ENCODE data around the gene MAGEA4. TPM values are rescaled to one million over a fixed set of nuclear protein-coding genes. Genes with fewer than 3 reads are reported as not detected.

Gene MAGEA4
- total and polyA plus RNA-seq, 2 of the 8 experiments (the other 6 are each of a cell fraction or from before 2014, with no cell fraction given), result 0.45 to 0.67 TPM

GRCh38 chrX:151875270-151876026 lies 37.2 kb upstream of the MAGEA4 start:
- Histone ChIP-seq H3K9me3 (ENCODE audit: insufficient read depth in 2 of 2, low read depth in 1 of 2, low read length in 1 of 2) (no peaks in the 10 kb centered on the region), H3K4me2 (ENCODE audit: insufficient read depth in 1 of 2, low read depth in 2 of 2, low read length in 2 of 2) (no peak overlapping the region), H3K23ac (ENCODE audit: insufficient read length) (no peak overlapping the region), H3K79me2 (ENCODE audit: control insufficient read depth in 1 of 2, insufficient read depth in 2 of 2, low read length in 2 of 2) (no peaks in the 10 kb centered on the region), H3K56ac (replicated peaks; ENCODE audit: insufficient read length, low read depth, low read length) (no peak overlapping the region), H2BK20ac (ENCODE audit: low read length) (no peak overlapping the region), H3K4ac (replicated peaks; ENCODE audit: insufficient read length, low read depth, low read length) (no peak overlapping the region), H3K23me2 (ENCODE audit: low read depth, low read length) (no peaks in the 10 kb centered on the region), H4K5ac (ENCODE audit: insufficient read length, low read depth, low read length) (no peak overlapping the region), H2BK5ac (ENCODE audit: low read depth, low read length) (no peak overlapping the region), H3K14ac (ENCODE audit: insufficient read length) (no peak overlapping the region), H3K79me1 (ENCODE audit: low read depth, low read length) (no peaks in the 10 kb centered on the region), H2AFZ (ENCODE audit: low read length) (no peak overlapping the region), H3K18ac (ENCODE audit: extremely low read depth, low read length) (no peak overlapping the region), H2BK15ac (ENCODE audit: low read length) (no peak overlapping the region), H2BK12ac (ENCODE audit: low read depth, low read length) (no peak overlapping the region), H3K4me1 (replicated peaks in 1 of 4; ENCODE audit: control insufficient read depth in 3 of 4, insufficient read depth in 4 of 4, low read length in 3 of 4) (no peaks in the 10 kb centered on the region), H3K27me3 (replicated peaks in 1 of 4; ENCODE audit: control insufficient read depth in 3 of 4, extremely low read depth in 1 of 4, insufficient read depth in 3 of 4, low read length in 3 of 4) (no peaks in the 10 kb centered on the region), H3K27ac (ENCODE audit: low read depth, low read length) (no peak overlapping the region), H3K36me3 (ENCODE audit: control insufficient read depth in 2 of 4, insufficient read depth in 4 of 4, low read length in 3 of 4) (no peaks in the 10 kb centered on the region), H2AK5ac (ENCODE audit: low read depth, low read length) (no peak overlapping the region), H3K9ac (replicated peaks in 1 of 4; ENCODE audit: extremely low read depth in 1 of 4, low read depth in 3 of 4, low read length in 3 of 4) (no peak overlapping the region), H2BK120ac (replicated peaks; ENCODE audit: low read depth, low read length) (no peak overlapping the region), H3K4me3 (ENCODE audit: extremely low read depth in 1 of 4, insufficient read depth in 2 of 4, low read depth in 3 of 4, low read length in 4 of 4) (no peak overlapping the region), H4K8ac (ENCODE audit: extremely low read depth, insufficient read depth, low read length) (no peak overlapping the region), H4K91ac (replicated peaks; ENCODE audit: insufficient read length, low read length) (no peak overlapping the region), H4K20me1 (replicated peaks in 1 of 2; ENCODE audit: control insufficient read depth in 1 of 2, insufficient read depth in 2 of 2, low read length in 2 of 2) (no peaks in the 10 kb centered on the region)
- FAIRE-seq, result no peak
- no peak for DNase-seq (ENCODE audit: low read depth in 1 of 2, low spot score in 2 of 2)
- WGBS, 2 experiments (ENCODE audit: extremely low coverage in 1 of 2, insufficient coverage in 1 of 2, insufficient read length in 1 of 2, insufficient replicate concordance in 2 of 2, low coverage in 1 of 2, low lambda C conversion rate in 2 of 2, missing lambda C conversion rate in 1 of 2), result 83% methylated on average over 2 of the region's 5 CpGs; no CpG with 5 or more reads in 1 of the 2 experiments
- CTCF ChIA-PET (ENCODE audit: partially characterized antibody), result no interaction called here
- POLR2A ChIA-PET (ENCODE audit: partially characterized antibody), result no interaction called here
- no peak for TF ChIP-seq CHD1 (IDR thresholded peaks at IDR 0.05; ENCODE audit: low read depth, low read length)
